Prostate gland (tissue), 2 donors: Measurements from ENCODE around the gene HIGD1A.

Experiments
- POLR2AphosphoS5 ChIP-seq: sonication (generic); formaldehyde crosslinking; IDR thresholded peaks from one replicate; pipeline ENCODE4 v1.6.1; 2017; ENCODE audit warnings: antibody characterized with exemption
- TF ChIP-seq, protein P1 (sequence below), 4 experiments: fragments of 200-600 bp in 2 of 4; fragments of 450-650 bp in 2 of 4; sonication (generic) in 2 of 4; IDR thresholded peaks; 1 replicate in 3 of 4; 2 replicates in 1 of 4; pipeline ENCODE4 v1.5.1; 2016 to 2019; ENCODE audit warnings: antibody characterized with exemption in 4 of 4, mild to moderate bottlenecking in 2 of 4, moderate library complexity in 2 of 4

DNA sequence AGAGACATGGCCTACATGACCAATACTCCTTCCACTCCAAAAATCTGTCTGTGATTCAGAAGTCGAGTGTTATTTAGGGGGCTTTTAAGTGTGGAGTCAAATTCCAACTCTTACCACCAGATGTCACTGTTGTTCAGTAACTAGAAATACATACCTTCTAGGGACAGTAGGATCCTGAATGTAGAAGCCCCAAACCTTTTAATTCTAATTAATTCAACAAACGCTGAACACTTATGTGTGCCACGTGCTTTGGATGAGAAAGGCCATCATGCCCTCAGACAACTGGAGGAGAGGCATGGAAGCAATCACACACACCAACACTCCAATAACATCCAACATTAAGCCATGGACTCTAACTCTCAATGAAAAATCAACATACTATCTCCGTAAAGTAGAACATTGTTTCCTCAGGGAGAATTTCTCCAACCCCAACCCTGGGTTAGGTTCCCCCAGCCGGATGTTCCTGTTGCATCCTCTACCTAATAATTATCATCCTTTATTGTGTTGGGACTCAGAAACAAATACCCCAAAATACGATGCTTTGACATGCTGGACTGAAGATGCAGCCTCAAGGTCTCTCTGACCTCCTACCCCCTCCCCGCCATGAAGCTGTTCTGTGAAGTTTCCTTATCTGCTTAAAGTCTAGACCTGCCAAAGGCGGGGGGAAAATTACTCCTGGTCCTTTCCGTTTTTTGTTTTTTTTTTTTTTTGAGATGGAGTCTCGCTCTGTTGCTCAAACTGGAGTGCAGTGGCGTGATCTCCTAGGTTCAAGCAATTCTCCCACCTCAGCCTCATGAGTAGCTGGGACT, 23.2 kb downstream of the HIGD1A start:
- TF ChIP-seq, protein P1, sequence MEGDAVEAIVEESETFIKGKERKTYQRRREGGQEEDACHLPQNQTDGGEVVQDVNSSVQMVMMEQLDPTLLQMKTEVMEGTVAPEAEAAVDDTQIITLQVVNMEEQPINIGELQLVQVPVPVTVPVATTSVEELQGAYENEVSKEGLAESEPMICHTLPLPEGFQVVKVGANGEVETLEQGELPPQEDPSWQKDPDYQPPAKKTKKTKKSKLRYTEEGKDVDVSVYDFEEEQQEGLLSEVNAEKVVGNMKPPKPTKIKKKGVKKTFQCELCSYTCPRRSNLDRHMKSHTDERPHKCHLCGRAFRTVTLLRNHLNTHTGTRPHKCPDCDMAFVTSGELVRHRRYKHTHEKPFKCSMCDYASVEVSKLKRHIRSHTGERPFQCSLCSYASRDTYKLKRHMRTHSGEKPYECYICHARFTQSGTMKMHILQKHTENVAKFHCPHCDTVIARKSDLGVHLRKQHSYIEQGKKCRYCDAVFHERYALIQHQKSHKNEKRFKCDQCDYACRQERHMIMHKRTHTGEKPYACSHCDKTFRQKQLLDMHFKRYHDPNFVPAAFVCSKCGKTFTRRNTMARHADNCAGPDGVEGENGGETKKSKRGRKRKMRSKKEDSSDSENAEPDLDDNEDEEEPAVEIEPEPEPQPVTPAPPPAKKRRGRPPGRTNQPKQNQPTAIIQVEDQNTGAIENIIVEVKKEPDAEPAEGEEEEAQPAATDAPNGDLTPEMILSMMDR (IDR thresholded peaks at IDR 0.05) = peak; percentile 52 to 89 (median 84)
- TF ChIP-seq POLR2AphosphoS5 = no peak
